B cell (primary cell): Measurements from ENCODE around the gene PLEKHN1. TPM values are rescaled to one million over a fixed set of nuclear protein-coding genes. Genes with fewer than 3 reads are reported as not detected.

ENCODE experiments used
- ATAC-seq: fragments of 200-7000 bp; cut with Tn5 transposase; one replicate; pipeline ENCODE4 v1.10.0; 2021; ENCODE audit warnings: low read depth, mild to moderate bottlenecking, moderate number of reproducible peaks, moderate library complexity
- CTCF ChIA-PET: fragments of 350-600 bp; sonication (Branson Sonifier 250); formaldehyde crosslinking; loops from one replicate; lab custom pipeline; 2021; ENCODE audit warnings: antibody characterized with exemption, inconsistent platforms; lab: Charles Lee
- POLR2A ChIA-PET: fragments of 350-600 bp; sonication (Branson Sonifier 250); formaldehyde crosslinking; loops from one replicate; lab custom pipeline; 2021; ENCODE audit warnings: antibody characterized with exemption; lab: Charles Lee
- DNase-seq: peaks from one replicate; pipeline ENCODE4 v3.0.0; 2013
- H2AFZ ChIP-seq: 2 replicates; pipeline ENCODE4 v1.6.1; 2012; ENCODE audit warnings: mild to moderate bottlenecking, low read depth, low read length; ENCODE audit not compliant: insufficient read depth, poor library complexity, severe bottlenecking
- H3K27ac ChIP-seq, 2 donors: 1 replicate in 1 of 2; 2 replicates in 1 of 2; pipeline ENCODE4 v1.5.1; 2012 to 2013; ENCODE audit warnings: low read length in 2 of 2, mild to moderate bottlenecking in 2 of 2, moderate library complexity in 1 of 2
- H3K27me3 ChIP-seq, 4 experiments: fragments of 200-600 bp in 1 of 4; sonication (generic) in 1 of 4; replicated peaks in 1 of 4; 1 replicate in 2 of 4; 2 replicates in 2 of 4; pipeline versions ENCODE4 v1.6.1 to v1.7.0; 2013 to 2016; ENCODE audit warnings: low read length in 3 of 4, mild to moderate bottlenecking in 2 of 4, mixed read lengths in 1 of 4, moderate library complexity in 1 of 4; ENCODE audit not compliant: insufficient read depth in 4 of 4, control insufficient read depth in 3 of 4; ENCODE audit errors: control extremely low read depth in 1 of 4
- H3K36me3 ChIP-seq, 2 experiments: replicated peaks in 1 of 2; 1 replicate in 1 of 2; 2 replicates in 1 of 2; pipeline versions ENCODE4 v1.6.1 to v1.7.1; 2013; ENCODE audit warnings: low read length in 1 of 2; ENCODE audit not compliant: insufficient read depth in 2 of 2, control insufficient read depth in 1 of 2; ENCODE audit errors: control extremely low read depth in 1 of 2, extremely low read depth in 1 of 2
- H3K4me1 ChIP-seq, 2 donors: fragments of 200-600 bp in 1 of 2; sonication (generic) in 1 of 2; 1 replicate in 1 of 2; 2 replicates in 1 of 2; pipeline versions ENCODE4 v1.5.1 to v1.6.1; 2013 to 2017; ENCODE audit warnings: low read length in 2 of 2; ENCODE audit not compliant: control insufficient read depth in 2 of 2, insufficient read depth in 2 of 2
- H3K4me2 ChIP-seq: replicated peaks from 2 replicates; pipeline ENCODE3; 2012; ENCODE audit warnings: mild to moderate bottlenecking, low read depth, low read length; ENCODE audit not compliant: poor library complexity, severe bottlenecking
- H3K4me3 ChIP-seq, 5 experiments: fragments of 200-600 bp in 1 of 5; sonication (generic) in 1 of 5; 1 replicate in 3 of 5; 2 replicates in 2 of 5; pipeline versions ENCODE4 v1.5.1 to v1.7.0; 2011 to 2016; ENCODE audit warnings: low read length in 4 of 5, mild to moderate bottlenecking in 4 of 5, low read depth in 2 of 5, control low read depth in 1 of 5, moderate library complexity in 1 of 5; ENCODE audit not compliant: insufficient read depth in 1 of 5; ENCODE audit errors: control extremely low read depth in 1 of 5, extremely low read depth in 1 of 5
- H3K79me2 ChIP-seq: fragments of 200-600 bp; sonication (generic); one replicate; pipeline ENCODE4 v1.6.0; 2016; ENCODE audit warnings: low read length; ENCODE audit not compliant: control insufficient read depth, insufficient read depth
- H3K9ac ChIP-seq: fragments of 200-600 bp; sonication (generic); 2 replicates; pipeline ENCODE4 v1.6.1; 2017; ENCODE audit warnings: mild to moderate bottlenecking, low read length, moderate library complexity
- H3K9me3 ChIP-seq, 3 donors: one replicate each; pipeline versions ENCODE4 v1.6.1 to v1.7.1; 2013; ENCODE audit warnings: low read length in 2 of 3; ENCODE audit not compliant: control insufficient read depth in 2 of 3, insufficient read depth in 1 of 3; ENCODE audit errors: control extremely low read depth in 1 of 3
- H4K20me1 ChIP-seq: 2 replicates; pipeline ENCODE4 v1.6.0; 2012; ENCODE audit warnings: mild to moderate bottlenecking, low read length; ENCODE audit not compliant: insufficient read depth, control insufficient read depth, poor library complexity, severe bottlenecking
- H3K27ac Mint-ChIP-seq: one replicate; pipeline ENCODE4 v1.8.0; 2021; ENCODE audit warnings: mixed read lengths
- H3K27me3 Mint-ChIP-seq: one replicate; pipeline ENCODE4 v1.8.0; 2021; ENCODE audit warnings: mixed read lengths
- H3K4me1 Mint-ChIP-seq: one replicate; pipeline ENCODE4 v1.8.0; 2021; ENCODE audit warnings: mixed read lengths
- H3K4me3 Mint-ChIP-seq: one replicate; pipeline ENCODE4 v1.8.0; 2021; ENCODE audit warnings: mixed read lengths
- H3K9me3 Mint-ChIP-seq: one replicate; pipeline ENCODE4 v1.8.0; 2022; ENCODE audit warnings: mixed read lengths; ENCODE audit not compliant: insufficient read depth
- EZH2 ChIP-seq: IDR thresholded peaks from 2 replicates; pipeline ENCODE4 v1.6.1; 2012; ENCODE audit warnings: borderline replicate concordance, low read depth, mild to moderate bottlenecking, moderate library complexity, low read length; ENCODE audit not compliant: insufficient read depth, poor library complexity, severe bottlenecking
- WGBS: methylation state at CpG from one replicate; pipeline ENCODE4 v1.1.5; 2013; ENCODE audit warnings: missing lambda C conversion rate; ENCODE audit not compliant: insufficient coverage; 5-methylcytosine and 5-hydroxymethylcytosine counted together
- intact Hi-C: fragments of 100-400 bp; cut with micrococcal nuclease; formaldehyde crosslinking; loops from one replicate; pipeline ENCODE4 v1.10.0; 2022
- polyA plus RNA-seq: library from polyadenylated mRNA; depleted of rRNA; stranded (reverse); fragments of >200 nt; gene quantifications from 2 replicates; pipeline ENCODE4 v1.2.3, GENCODE V29; 2012
- total RNA-seq, 2 donors: library from RNA; stranded (reverse); fragments of 120-200 nt in 1 of 2; gene quantifications; 1 replicate in 1 of 2; 2 replicates in 1 of 2; pipeline versions ENCODE4 v1.2.3 to v1.2.4, GENCODE V29; 2013 to 2022
- TF ChIP-seq, protein P1 (sequence below): fragments of 200-600 bp; IDR thresholded peaks from one replicate; pipeline ENCODE4 v1.8.0; 2022; ENCODE audit warnings: antibody characterized with exemption, mild to moderate bottlenecking

PLEKHN1 gene
- total and polyA plus RNA-seq, 2 donors (not counting 1 experiment from before 2014, with no cell fraction given), result 0.36 to 1.1 TPM

DNA sequence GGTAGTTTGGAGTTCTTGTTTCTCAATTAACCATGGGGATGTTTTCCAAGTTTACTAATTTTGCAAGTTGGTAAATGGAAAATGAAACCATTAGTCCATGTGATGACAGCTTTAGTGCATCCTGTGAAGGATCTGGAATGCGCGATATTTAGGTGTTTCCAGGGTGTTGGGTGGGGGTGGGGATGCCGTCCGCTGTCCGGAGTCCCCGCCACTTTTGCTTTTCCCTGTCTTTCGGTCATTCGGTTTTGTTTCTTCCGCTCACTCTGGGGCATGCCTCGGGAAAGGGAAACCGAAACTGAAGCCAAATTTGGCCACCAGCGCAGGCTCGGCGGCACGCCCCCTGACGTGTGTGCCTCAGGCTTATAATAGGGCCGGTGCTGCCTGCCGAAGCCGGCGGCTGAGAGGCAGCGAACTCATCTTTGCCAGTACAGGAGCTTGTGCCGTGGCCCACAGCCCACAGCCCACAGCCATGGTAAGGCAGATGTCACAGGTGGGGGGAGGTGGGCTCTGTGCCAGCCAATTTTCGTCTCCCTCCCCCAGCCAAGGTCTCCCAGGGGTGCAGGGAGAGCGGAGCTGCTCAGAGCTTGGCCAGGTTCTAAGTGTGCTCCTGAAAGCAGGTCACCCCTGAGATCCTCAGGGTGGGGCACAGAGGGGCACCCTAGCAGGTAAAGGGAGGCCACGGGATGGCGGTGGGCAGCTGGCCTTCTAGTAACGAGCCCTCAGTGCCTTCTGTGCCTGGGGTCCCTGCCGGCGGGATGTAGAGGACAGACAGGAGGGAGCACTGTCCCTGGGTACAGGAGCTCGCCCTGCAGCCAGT, 47.0 kb downstream of the PLEKHN1 start, which contains the start of gene ISG15:
ISG15 (plus strand) TSS at position 393 of the 817 bp plus-strand sequence; CDS start at position 470, 77 bp downstream.
- H3K27me3 Mint-ChIP-seq, result peaks cover 6% of the 10 kb centered on the region
- ChIA-PET POLR2A (interaction anchor here (0.7 to 1.5 kb wide), 6 partner anchors 11 to 267 kb away, joined by 3 to 9 read pairs (median 4); partner anchors contain the start of genes HES4 and UBE2J2), CTCF (interaction anchor here (0.6 to 2.0 kb wide), 7 partner anchors 9 to 51 kb away, joined by 3 to 13 read pairs (median 4); no protein-coding TSS in a partner anchor)
- H3K4me1 ChIP-seq, result peaks cover 16 to 23% of the 10 kb centered on the region in 2 donors
- no peaks in the 10 kb centered on the region for H3K36me3 ChIP-seq
- H4K20me1 ChIP-seq, result no peaks in the 10 kb centered on the region
- no peaks in the 10 kb centered on the region for H3K9me3 Mint-ChIP-seq
- peaks cover 0 to 8% (median 0%) of the 10 kb centered on the region in 3 donors for H3K9me3 ChIP-seq
- H3K4me2 ChIP-seq, result peak within 1 kb of the TSS; percentile 96
- TF ChIP-seq, protein P1, sequence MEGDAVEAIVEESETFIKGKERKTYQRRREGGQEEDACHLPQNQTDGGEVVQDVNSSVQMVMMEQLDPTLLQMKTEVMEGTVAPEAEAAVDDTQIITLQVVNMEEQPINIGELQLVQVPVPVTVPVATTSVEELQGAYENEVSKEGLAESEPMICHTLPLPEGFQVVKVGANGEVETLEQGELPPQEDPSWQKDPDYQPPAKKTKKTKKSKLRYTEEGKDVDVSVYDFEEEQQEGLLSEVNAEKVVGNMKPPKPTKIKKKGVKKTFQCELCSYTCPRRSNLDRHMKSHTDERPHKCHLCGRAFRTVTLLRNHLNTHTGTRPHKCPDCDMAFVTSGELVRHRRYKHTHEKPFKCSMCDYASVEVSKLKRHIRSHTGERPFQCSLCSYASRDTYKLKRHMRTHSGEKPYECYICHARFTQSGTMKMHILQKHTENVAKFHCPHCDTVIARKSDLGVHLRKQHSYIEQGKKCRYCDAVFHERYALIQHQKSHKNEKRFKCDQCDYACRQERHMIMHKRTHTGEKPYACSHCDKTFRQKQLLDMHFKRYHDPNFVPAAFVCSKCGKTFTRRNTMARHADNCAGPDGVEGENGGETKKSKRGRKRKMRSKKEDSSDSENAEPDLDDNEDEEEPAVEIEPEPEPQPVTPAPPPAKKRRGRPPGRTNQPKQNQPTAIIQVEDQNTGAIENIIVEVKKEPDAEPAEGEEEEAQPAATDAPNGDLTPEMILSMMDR, result no peak
- TF ChIP-seq EZH2, result no peak
- ATAC-seq (peak; percentile 96), DNase-seq (peak; percentile 91)
- peak within 1 kb of the TSS; percentile 88 to 93 for H3K27ac ChIP-seq
- 6% methylated on average over 27 of the region's 30 CpGs for WGBS
- peak within 1 kb of the TSS; percentile 95 for H3K4me3 Mint-ChIP-seq
- H3K4me1 Mint-ChIP-seq, result peaks cover 27% of the 10 kb centered on the region
- H3K27me3 ChIP-seq, result no peaks in the 10 kb centered on the region
- H3K27ac Mint-ChIP-seq, result peak within 1 kb of the TSS; percentile 98
- peak within 1 kb of the TSS; percentile 79 for H3K9ac ChIP-seq
- H2AFZ ChIP-seq, result peak within 1 kb of the TSS; percentile 91
- peaks cover 20% of the 10 kb centered on the region for H3K79me2 ChIP-seq
- intact Hi-C loops, result loop anchor here (2.0 to 10.0 kb wide), 3 partner anchors 51 to 294 kb away; partner anchors contain the start of genes ACAP3, C1orf159 and PUSL1
- H3K4me3 ChIP-seq, result peak within 1 kb of the TSS; percentile 68 to 94 (median 75)
